ENCODE data around the gene CLSTN2.

GRCh38 chr3:140152851-140153639 is 218.1 kb downstream of the CLSTN2 start:
- TF ChIP-seq CTCF (IDR thresholded peaks at IDR 0.05) (no peak), EP300 (IDR thresholded peaks at IDR 0.05) (no peak)

Measured in esophagus muscularis mucosa (tissue), 3 donors.